ENCODE results near the gene IL17B.
"Not testable (repeated sequence)": the region's sequence is repeated elsewhere in the genome, so short reads cannot be mapped to it uniquely, and the experiment has no call there.

Gene IL17B

GRCh38 chr5:149399775-149400174 lies 20.7 kb upstream of the IL17B start:
- DNase-seq: no peak

- DNase-seq: not testable (repeated sequence)
Observed at GRCh38 chr5:149398747-149399266, 19.7 kb upstream of the IL17B start.

GRCh38 chr5:149397530-149397929 lies 18.4 kb upstream of the IL17B start:
- DNase-seq: no peak

GRCh38 chr5:149394996-149395395 lies 15.9 kb upstream of the IL17B start:
- not testable (repeated sequence) for DNase-seq

GRCh38 chr5:149392718-149393117 lies 13.6 kb upstream of the IL17B start:
- DNase-seq: no peak

- no peak for DNase-seq
Observed at GRCh38 chr5:149391524-149391923, 12.4 kb upstream of the IL17B start.

- not testable (repeated sequence) for DNase-seq
Observed at GRCh38 chr5:149391076-149391475, 12.0 kb upstream of the IL17B start.

GRCh38 chr5:149389552-149390495 lies 10.7 kb upstream of the IL17B start:
- DNase-seq: no peak

GRCh38 chr5:149388498-149389190 lies 9.6 kb upstream of the IL17B start:
- DNase-seq: no peak

GRCh38 chr5:149387982-149388381 lies 8.9 kb upstream of the IL17B start:
- no peak for DNase-seq

- DNase-seq: no peak
Observed at GRCh38 chr5:149387081-149387631, 8.1 kb upstream of the IL17B start.

GRCh38 chr5:149386166-149386565 lies 7.1 kb upstream of the IL17B start:
- no peak for DNase-seq

- DNase-seq: no peak
Observed at GRCh38 chr5:149383399-149383798, 4.3 kb upstream of the IL17B start.

- no peak for DNase-seq
Observed at GRCh38 chr5:149382517-149383220, 3.6 kb upstream of the IL17B start.

GRCh38 chr5:149381986-149382338 lies 2.9 kb upstream of the IL17B start:
- peak; percentile 79 for DNase-seq

- no peak for DNase-seq
Observed at GRCh38 chr5:149381261-149381985, 2.3 kb upstream of the IL17B start.

- no peak for DNase-seq
Observed at GRCh38 chr5:149380466-149381121, 1.5 kb upstream of the IL17B start.

GRCh38 chr5:149379818-149380374 lies 804 bp upstream of the IL17B start:
- DNase-seq: no peak

GRCh38 chr5:149378241-149378820 lies 761 bp downstream of the IL17B start:
- no peak for DNase-seq

- DNase-seq: no peak
Observed at GRCh38 chr5:149376711-149377447, 2.2 kb downstream of the IL17B start.
